HepG2 (cell line): ENCODE data around the gene SLC2A5. TPM values are rescaled to one million over a fixed set of nuclear protein-coding genes. Genes with fewer than 3 reads are reported as not detected.
A peak's percentile ranks its signal among the peaks of the same experiment; 100 is the strongest.

Source experiments
- ARHGAP35 ChIP-seq: sonication (generic); formaldehyde crosslinking; IDR thresholded peaks from 2 replicates; pipeline ENCODE4 v1.9.0; 2022; ENCODE audit warnings: mild to moderate bottlenecking, inconsistent platforms, moderate library complexity, missing genetic modification reagents, borderline replicate concordance
- ATF2 ChIP-seq: sonication (generic); formaldehyde crosslinking; IDR thresholded peaks from 2 replicates; pipeline ENCODE4 v1.4.0; 2020; ENCODE audit warnings: missing genetic modification reagents
- BRD4 ChIP-seq: sonication (generic); formaldehyde crosslinking; IDR thresholded peaks from 2 replicates; pipeline ENCODE4 v1.4.0; 2020; ENCODE audit warnings: missing genetic modification reagents
- DDIT3 ChIP-seq: sonication (generic); formaldehyde crosslinking; IDR thresholded peaks from 2 replicates; pipeline ENCODE4 v1.4.0; 2020; ENCODE audit warnings: mild to moderate bottlenecking, missing genetic modification reagents
- FOXC1 ChIP-seq: sonication (generic); formaldehyde crosslinking; IDR thresholded peaks from 2 replicates; pipeline ENCODE4 v1.8.0; 2022; ENCODE audit warnings: mild to moderate bottlenecking, missing genetic modification reagents, borderline replicate concordance
- FOXP1 ChIP-seq, 2 experiments: fragments of 450-650 bp in 1 of 2; IDR thresholded peaks; 2 replicates each; pipeline ENCODE4 v1.6.1; 2017 to 2018; ENCODE audit warnings: antibody characterized with exemption in 1 of 2
- KDM5B ChIP-seq: sonication (generic); formaldehyde crosslinking; IDR thresholded peaks from 2 replicates; pipeline ENCODE4 v1.4.0; 2020; ENCODE audit warnings: missing genetic modification reagents, mild to moderate bottlenecking, borderline replicate concordance
- MAZ ChIP-seq, 2 experiments: sonication (generic) in 1 of 2; formaldehyde crosslinking in 1 of 2; IDR thresholded peaks; 2 replicates each; pipeline versions ENCODE4 v1.5.0 to v1.6.1; 2012 to 2020; ENCODE audit warnings: low read depth in 2 of 2, mild to moderate bottlenecking in 2 of 2, borderline replicate concordance in 1 of 2, improper control_type of control experiment in 1 of 2, low read length in 1 of 2, missing genetic modification reagents in 1 of 2, moderate library complexity in 1 of 2
- MED1 ChIP-seq: sonication (generic); formaldehyde crosslinking; IDR thresholded peaks from 2 replicates; pipeline ENCODE4 v1.4.0; 2020; ENCODE audit warnings: missing genetic modification reagents
- MEIS1 ChIP-seq: sonication (generic); formaldehyde crosslinking; IDR thresholded peaks from 2 replicates; pipeline ENCODE4 v1.9.0; 2021; ENCODE audit warnings: mild to moderate bottlenecking, missing genetic modification reagents, moderate library complexity, borderline replicate concordance
- MNT ChIP-seq: fragments of 450-650 bp; IDR thresholded peaks from 2 replicates; pipeline ENCODE4 v1.6.1; 2016
- MXI1 ChIP-seq: IDR thresholded peaks from 3 replicates; pipeline ENCODE4 v1.6.1; 2012; ENCODE audit warnings: low read depth, low read length, inconsistent platforms, borderline replicate concordance
- NFRKB ChIP-seq: fragments of 450-650 bp; IDR thresholded peaks from 2 replicates; pipeline ENCODE4 v1.6.1; 2017
- PREB ChIP-seq: sonication (generic); formaldehyde crosslinking; IDR thresholded peaks from 2 replicates; pipeline ENCODE4 v1.4.0; 2020; ENCODE audit warnings: missing genetic modification reagents
- ZBTB7A ChIP-seq: sonication (generic); formaldehyde crosslinking; IDR thresholded peaks from 2 replicates; pipeline ENCODE4 v1.8.0; 2022; ENCODE audit warnings: mild to moderate bottlenecking, missing genetic modification reagents
- ZMYM2 ChIP-seq: sonication (generic); formaldehyde crosslinking; IDR thresholded peaks from 2 replicates; pipeline ENCODE4 v1.8.0; 2022; ENCODE audit warnings: mild to moderate bottlenecking, missing genetic modification reagents
- ZNF574 ChIP-seq: sonication (generic); formaldehyde crosslinking; IDR thresholded peaks from 2 replicates; pipeline ENCODE4 v1.4.0; 2020; ENCODE audit warnings: missing genetic modification reagents
- ZNF784 ChIP-seq: sonication (generic); formaldehyde crosslinking; IDR thresholded peaks from 2 replicates; pipeline ENCODE4 v1.5.1; 2020; ENCODE audit warnings: missing genetic modification reagents, mild to moderate bottlenecking, borderline replicate concordance
- ZNF891 ChIP-seq: sonication (generic); formaldehyde crosslinking; IDR thresholded peaks from 2 replicates; pipeline ENCODE4 v1.5.0; 2020; ENCODE audit warnings: mild to moderate bottlenecking, missing genetic modification reagents
- polyA plus RNA-seq, 8 experiments: library from polyadenylated mRNA; depleted of rRNA in 3 of 8; stranded (reverse) in 7 of 8; unstranded in 1 of 8; fragments of >200 nt; fragmentation: Illumina TruSeq in 4 of 8; extraction: Trizol in 4 of 8; gene quantifications; 2 replicates each; pipeline versions ENCODE4 v1.2.1 to v1.2.3, GENCODE V29; 2011 to 2016; ENCODE audit warnings: low read depth in 4 of 8, missing spikeins in 1 of 8, mixed read lengths in 1 of 8; ENCODE audit not compliant: insufficient read depth in 1 of 8
- total RNA-seq, 5 experiments: library from RNA; depleted of rRNA; stranded (reverse); fragments of >200 nt; fragmentation: Illumina TruSeq; extraction: Trizol; gene quantifications; 2 replicates each; pipeline ENCODE4 v1.2.3, GENCODE V29; 2016; ENCODE audit warnings: low read depth in 1 of 5

The SLC2A5 gene
- total and polyA plus RNA-seq, 2 of the 13 experiments (the other 11 are each of a cell fraction or from before 2014, with no cell fraction given), result 0.04 to 0.54 TPM

GRCh38 chr1:9100471-9101043 is 31.1 kb upstream of the SLC2A5 start (continued):
- 0 out of 2 replicates have a peak, but pooled peaks have one; percentile 18 for TF ChIP-seq ATF2 (CRISPR knock-in tag)
- no peak for TF ChIP-seq ZNF891
- TF ChIP-seq PREB (CRISPR knock-in tag), result no peak
- no peak for TF ChIP-seq NFRKB
- TF ChIP-seq ARHGAP35 (CRISPR knock-in tag), result no peak
- TF ChIP-seq ZNF574 (CRISPR knock-in tag), result no peak; the same call in 1 of the 2 replicates
- 0 out of 2 replicates have a peak, but pooled peaks have one; percentile 18 for TF ChIP-seq KDM5B (CRISPR knock-in tag)
- no peak for TF ChIP-seq MEIS1 (CRISPR knock-in tag)
- TF ChIP-seq ZMYM2 (CRISPR knock-in tag), result no peak
- TF ChIP-seq ZNF784 (CRISPR knock-in tag), result no peak
- no peak for TF ChIP-seq MAZ (IDR thresholded peaks at IDR 0.05; ENCODE audit: borderline replicate concordance, low read depth, low read length)
- TF ChIP-seq MAZ (CRISPR knock-in tag; IDR thresholded peaks at IDR 0.05; ENCODE audit: low read depth), result 0 out of 2 replicates have a peak, but pooled peaks have one; percentile 20
- TF ChIP-seq MNT, result no peak
- TF ChIP-seq MED1 (CRISPR knock-in tag), result peak; percentile 63
- TF ChIP-seq DDIT3 (CRISPR knock-in tag), result no peak
- TF ChIP-seq MXI1, result no peak; the same call in 2 of the 3 replicates
- no peak for TF ChIP-seq FOXP1 (IDR thresholded peaks at IDR 0.05)
- TF ChIP-seq FOXP1 (CRISPR knock-in tag; IDR thresholded peaks at IDR 0.05), result peak; percentile 83
- TF ChIP-seq FOXC1 (CRISPR knock-in tag), result no peak
- peak; percentile 38; the same call in 1 of the 2 replicates for TF ChIP-seq BRD4 (CRISPR knock-in tag)
- TF ChIP-seq ZBTB7A, result 0 out of 2 replicates have a peak, but pooled peaks have one; percentile 35
